BE2C (cell line): Measurements from ENCODE around the gene TNFRSF13B.
"Not testable (repeated sequence)": the region's sequence is repeated elsewhere in the genome, so short reads cannot be mapped to it uniquely, and the experiment has no call there.

Source experiments
- DNase-seq: peaks from one replicate; pipeline ENCODE4 v3.0.0-alpha.2; 2020
- H3K27me3 ChIP-seq: fragments of 250-450 bp; sonication (Bioruptor Pico); 2 replicates; pipeline ENCODE4 v1.5.1; 2020; ENCODE audit warnings: mild to moderate bottlenecking
- H3K36me3 ChIP-seq: fragments of 250-450 bp; sonication (Bioruptor Pico); 2 replicates; pipeline ENCODE4 v1.5.1; 2020; ENCODE audit warnings: mild to moderate bottlenecking
- H3K4me1 ChIP-seq: fragments of 250-450 bp; sonication (Bioruptor Pico); 2 replicates; pipeline ENCODE4 v1.5.1; 2020
- H3K4me3 ChIP-seq: 2 replicates; pipeline ENCODE4 v1.5.1; 2011; ENCODE audit warnings: low read depth, low read length
- H3K9me3 ChIP-seq: fragments of 250-450 bp; sonication (Bioruptor Pico); 2 replicates; pipeline ENCODE4 v1.5.1; 2020
- TF ChIP-seq, protein P1 (sequence below): IDR thresholded peaks from 2 replicates; pipeline ENCODE4 v1.5.1; 2012; ENCODE audit warnings: mild to moderate bottlenecking, low read depth, low read length

The TNFRSF13B gene

GRCh38 chr17:17018612-17019429 is 46.9 kb upstream of the TNFRSF13B start:
- DNase-seq = no peak
- no peaks in the 10 kb centered on the region for H3K4me1 ChIP-seq
- H3K27me3 ChIP-seq = no peaks in the 10 kb centered on the region
- H3K36me3 ChIP-seq = no peaks in the 10 kb centered on the region
- TF ChIP-seq, protein P1, sequence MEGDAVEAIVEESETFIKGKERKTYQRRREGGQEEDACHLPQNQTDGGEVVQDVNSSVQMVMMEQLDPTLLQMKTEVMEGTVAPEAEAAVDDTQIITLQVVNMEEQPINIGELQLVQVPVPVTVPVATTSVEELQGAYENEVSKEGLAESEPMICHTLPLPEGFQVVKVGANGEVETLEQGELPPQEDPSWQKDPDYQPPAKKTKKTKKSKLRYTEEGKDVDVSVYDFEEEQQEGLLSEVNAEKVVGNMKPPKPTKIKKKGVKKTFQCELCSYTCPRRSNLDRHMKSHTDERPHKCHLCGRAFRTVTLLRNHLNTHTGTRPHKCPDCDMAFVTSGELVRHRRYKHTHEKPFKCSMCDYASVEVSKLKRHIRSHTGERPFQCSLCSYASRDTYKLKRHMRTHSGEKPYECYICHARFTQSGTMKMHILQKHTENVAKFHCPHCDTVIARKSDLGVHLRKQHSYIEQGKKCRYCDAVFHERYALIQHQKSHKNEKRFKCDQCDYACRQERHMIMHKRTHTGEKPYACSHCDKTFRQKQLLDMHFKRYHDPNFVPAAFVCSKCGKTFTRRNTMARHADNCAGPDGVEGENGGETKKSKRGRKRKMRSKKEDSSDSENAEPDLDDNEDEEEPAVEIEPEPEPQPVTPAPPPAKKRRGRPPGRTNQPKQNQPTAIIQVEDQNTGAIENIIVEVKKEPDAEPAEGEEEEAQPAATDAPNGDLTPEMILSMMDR = no peak
- no peak overlapping the region for H3K4me3 ChIP-seq
- H3K9me3 ChIP-seq = no peaks in the 10 kb centered on the region

DNA sequence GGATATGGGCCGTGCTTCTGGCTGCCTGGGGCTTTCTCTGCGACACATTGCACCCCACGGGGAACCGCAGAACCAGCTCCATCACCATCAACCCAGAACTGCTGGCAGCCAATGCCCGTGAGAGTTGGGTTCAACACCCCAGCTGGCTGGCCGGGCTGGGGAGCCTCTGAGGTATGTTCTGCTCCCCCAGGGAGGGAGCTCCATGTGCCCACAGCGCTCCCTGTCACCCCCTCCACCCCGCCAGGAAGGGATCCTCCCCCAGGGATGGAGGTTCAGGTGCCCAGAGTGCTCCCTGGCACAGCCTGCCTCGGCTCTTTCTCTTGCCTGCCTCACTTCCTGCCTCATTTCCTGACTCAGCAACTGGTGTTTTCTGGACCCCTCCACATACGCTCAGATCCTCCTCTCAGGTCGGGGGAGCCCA is 46.1 kb upstream of the TNFRSF13B start:
- Histone ChIP-seq H3K4me3 (no peak overlapping the region), H3K4me1 (no peaks in the 10 kb centered on the region), H3K9me3 (no peaks in the 10 kb centered on the region), H3K27me3 (no peaks in the 10 kb centered on the region), H3K36me3 (no peaks in the 10 kb centered on the region)
- TF ChIP-seq, protein P1 = no peak
- DNase-seq = no peak

- no peak overlapping the region for H3K4me3 ChIP-seq
- TF ChIP-seq, protein P1 = no peak
- no peak for DNase-seq
- H3K9me3 ChIP-seq = no peaks in the 10 kb centered on the region
- H3K36me3 ChIP-seq = no peaks in the 10 kb centered on the region
- no peaks in the 10 kb centered on the region for H3K4me1 ChIP-seq
- H3K27me3 ChIP-seq = no peaks in the 10 kb centered on the region
These were observed 45.6 kb upstream of the TNFRSF13B start for GRCh38 chr17:17017343-17018014.

DNA sequence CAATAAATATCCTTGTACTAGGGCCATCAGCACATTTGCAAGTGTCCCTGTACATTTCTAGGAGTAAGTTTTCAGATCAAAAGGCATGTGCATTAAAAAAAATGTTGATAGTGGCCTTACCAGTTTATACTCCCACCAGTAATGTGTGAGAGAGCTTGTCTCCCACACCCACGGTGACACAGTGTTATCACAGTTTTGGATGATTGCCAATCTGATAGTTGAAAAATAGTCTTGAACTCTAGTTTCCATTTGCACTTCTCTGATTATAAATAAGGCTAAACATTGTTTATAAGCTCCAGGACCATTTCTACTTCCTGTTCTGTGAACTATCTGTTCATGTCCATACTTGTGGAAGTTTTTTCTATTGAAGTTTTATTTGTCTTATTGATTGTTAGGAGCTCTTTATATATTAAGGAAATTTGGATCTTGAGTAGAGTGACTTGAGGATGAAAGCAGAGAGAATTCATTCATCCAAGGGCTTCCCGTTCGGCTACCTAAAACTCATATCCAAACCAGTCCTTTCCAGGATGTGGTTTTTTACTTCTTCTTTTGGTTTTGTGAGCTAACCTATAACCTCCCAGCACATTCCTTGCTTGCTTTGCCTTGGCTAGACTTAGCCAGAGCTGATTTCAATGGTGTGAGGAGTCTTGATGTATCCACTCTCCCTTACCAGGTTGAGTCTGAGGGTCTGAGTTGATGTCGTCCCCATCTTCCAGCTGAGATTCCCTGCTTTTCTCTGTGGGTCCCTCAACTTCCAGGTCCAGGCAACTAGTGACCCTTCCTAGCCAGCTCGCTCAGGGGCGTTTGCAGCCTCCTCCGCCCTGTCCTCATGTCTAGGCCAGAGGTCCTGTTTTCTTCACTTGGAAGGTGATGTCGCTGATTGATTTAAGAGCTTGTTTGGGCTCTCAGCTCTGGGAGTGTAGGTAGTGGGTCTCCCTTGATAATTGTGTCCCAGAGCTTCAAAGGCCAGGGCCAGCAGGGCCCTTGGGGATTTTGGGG is 44.6 kb upstream of the TNFRSF13B start:
- H3K36me3 ChIP-seq, DNase-seq, H3K4me1 ChIP-seq, H3K9me3 ChIP-seq, H3K4me3 ChIP-seq, H3K27me3 ChIP-seq: not testable (repeated sequence)

GRCh38 chr17:17015230-17015629 is 43.3 kb upstream of the TNFRSF13B start:
- no peaks in the 10 kb centered on the region for H3K9me3 ChIP-seq
- no peaks in the 10 kb centered on the region for H3K36me3 ChIP-seq
- TF ChIP-seq, protein P1 = no peak
- no peak for DNase-seq
- H3K4me3 ChIP-seq = no peak overlapping the region
- no peaks in the 10 kb centered on the region for H3K4me1 ChIP-seq
- no peaks in the 10 kb centered on the region for H3K27me3 ChIP-seq

GRCh38 chr17:17014748-17015124 is 42.8 kb upstream of the TNFRSF13B start:
- not testable (repeated sequence) for H3K9me3 ChIP-seq, H3K27me3 ChIP-seq, DNase-seq, H3K4me3 ChIP-seq, H3K4me1 ChIP-seq, H3K36me3 ChIP-seq

- H3K4me1 ChIP-seq, H3K9me3 ChIP-seq, H3K36me3 ChIP-seq, H3K27me3 ChIP-seq, DNase-seq, H3K4me3 ChIP-seq: not testable (repeated sequence)
These were observed 42.2 kb upstream of the TNFRSF13B start for GRCh38 chr17:17013828-17014747.

GRCh38 chr17:17011043-17011907 is 39.4 kb upstream of the TNFRSF13B start:
- DNase-seq = not testable (repeated sequence)

GRCh38 chr17:17010545-17011034 is 38.7 kb upstream of the TNFRSF13B start:
- H3K4me3 ChIP-seq, DNase-seq, H3K4me1 ChIP-seq, H3K9me3 ChIP-seq, H3K36me3 ChIP-seq, H3K27me3 ChIP-seq: not testable (repeated sequence)

More at GRCh38 chr17:17011043-17011907, 39.4 kb upstream of the TNFRSF13B start:
- not testable (repeated sequence) for H3K4me3 ChIP-seq, H3K9me3 ChIP-seq, H3K4me1 ChIP-seq, H3K36me3 ChIP-seq, H3K27me3 ChIP-seq
